Esophagus muscularis mucosa (tissue), 3 donors: ENCODE measurements around the gene SGIP1.

Experiments used
- POLR2A ChIP-seq: fragments of 450-650 bp; IDR thresholded peaks from one replicate; pipeline ENCODE4 v1.6.1; 2017; ENCODE audit warnings: antibody characterized with exemption, moderate library complexity, mild to moderate bottlenecking, low read depth
- POLR2AphosphoS5 ChIP-seq, 2 donors: sonication (generic); formaldehyde crosslinking; IDR thresholded peaks; one replicate each; pipeline ENCODE4 v1.6.1; 2017; ENCODE audit warnings: antibody characterized with exemption in 2 of 2
- TF ChIP-seq, protein P1 (sequence below), 3 experiments: fragments of 200-600 bp in 2 of 3; fragments of 450-650 bp in 1 of 3; sonication (generic) in 2 of 3; IDR thresholded peaks; one replicate each; pipeline ENCODE4 v1.5.1; 2017 to 2019; ENCODE audit warnings: antibody characterized with exemption in 3 of 3, mild to moderate bottlenecking in 2 of 3, moderate library complexity in 1 of 3

DNA sequence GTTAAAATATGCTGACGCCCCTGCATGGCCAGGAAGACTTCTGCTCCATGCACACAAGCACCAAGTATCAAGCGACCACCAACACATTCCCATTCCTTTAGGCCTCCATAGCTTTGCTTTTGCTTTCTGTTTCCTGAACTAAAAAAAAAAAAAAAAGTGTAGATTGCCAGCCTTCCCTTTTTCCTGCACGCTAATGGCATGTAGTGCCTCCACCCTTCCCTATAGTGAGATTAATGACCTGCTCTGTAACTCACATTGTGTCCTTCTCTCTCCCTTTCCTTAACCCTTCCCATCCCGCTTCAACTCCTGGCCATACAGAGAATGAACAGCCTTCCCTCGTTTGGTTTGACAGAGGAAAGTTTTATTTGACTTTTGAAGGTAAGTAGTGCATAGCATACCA, 161.2 kb downstream of the SGIP1 start:
- TF ChIP-seq, protein P1, sequence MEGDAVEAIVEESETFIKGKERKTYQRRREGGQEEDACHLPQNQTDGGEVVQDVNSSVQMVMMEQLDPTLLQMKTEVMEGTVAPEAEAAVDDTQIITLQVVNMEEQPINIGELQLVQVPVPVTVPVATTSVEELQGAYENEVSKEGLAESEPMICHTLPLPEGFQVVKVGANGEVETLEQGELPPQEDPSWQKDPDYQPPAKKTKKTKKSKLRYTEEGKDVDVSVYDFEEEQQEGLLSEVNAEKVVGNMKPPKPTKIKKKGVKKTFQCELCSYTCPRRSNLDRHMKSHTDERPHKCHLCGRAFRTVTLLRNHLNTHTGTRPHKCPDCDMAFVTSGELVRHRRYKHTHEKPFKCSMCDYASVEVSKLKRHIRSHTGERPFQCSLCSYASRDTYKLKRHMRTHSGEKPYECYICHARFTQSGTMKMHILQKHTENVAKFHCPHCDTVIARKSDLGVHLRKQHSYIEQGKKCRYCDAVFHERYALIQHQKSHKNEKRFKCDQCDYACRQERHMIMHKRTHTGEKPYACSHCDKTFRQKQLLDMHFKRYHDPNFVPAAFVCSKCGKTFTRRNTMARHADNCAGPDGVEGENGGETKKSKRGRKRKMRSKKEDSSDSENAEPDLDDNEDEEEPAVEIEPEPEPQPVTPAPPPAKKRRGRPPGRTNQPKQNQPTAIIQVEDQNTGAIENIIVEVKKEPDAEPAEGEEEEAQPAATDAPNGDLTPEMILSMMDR (IDR thresholded peaks at IDR 0.05): no peak
- no peak for TF ChIP-seq POLR2AphosphoS5 (IDR thresholded peaks at IDR 0.05)
- no peak for TF ChIP-seq POLR2A
